Osteocyte (in vitro differentiated cells): ENCODE results near the gene ZNF789. TPM values are rescaled to one million over a fixed set of nuclear protein-coding genes. Genes with fewer than 3 reads are reported as not detected.
"Not testable (repeated sequence)": the region's sequence is repeated elsewhere in the genome, so short reads cannot be mapped to it uniquely, and the experiment has no call there.

Source experiments
- DNase-seq: peaks from one replicate; pipeline ENCODE4 v3.0.0; 2021; ENCODE audit warnings: mixed read lengths; ENCODE audit not compliant: unreplicated experiment; ENCODE audit errors: extremely low spot score
- H3K27ac Mint-ChIP-seq: one replicate; pipeline ENCODE4 v1.8.0; 2021; ENCODE audit warnings: mild to moderate bottlenecking, mixed read lengths; ENCODE audit not compliant: unreplicated experiment
- H3K27me3 Mint-ChIP-seq: one replicate; pipeline ENCODE4 v1.8.0; 2021; ENCODE audit warnings: mixed read lengths; ENCODE audit not compliant: unreplicated experiment
- H3K36me3 Mint-ChIP-seq: one replicate; pipeline ENCODE4 v1.8.0; 2021; ENCODE audit warnings: mixed read lengths; ENCODE audit not compliant: unreplicated experiment
- H3K4me1 Mint-ChIP-seq: one replicate; pipeline ENCODE4 v1.8.0; 2021; ENCODE audit warnings: mixed read lengths; ENCODE audit not compliant: unreplicated experiment
- H3K4me3 Mint-ChIP-seq: one replicate; pipeline ENCODE4 v1.8.0; 2021; ENCODE audit warnings: mild to moderate bottlenecking, moderate library complexity, mixed read lengths; ENCODE audit not compliant: unreplicated experiment
- H3K9me3 Mint-ChIP-seq: one replicate; pipeline ENCODE4 v1.8.0; 2021; ENCODE audit warnings: mixed read lengths; ENCODE audit not compliant: unreplicated experiment
- CTCF ChIP-seq: fragments of 200-600 bp; sonication (generic); IDR thresholded peaks from 2 replicates; pipeline ENCODE4 v1.5.0; 2021; ENCODE audit warnings: antibody characterized with exemption, mild to moderate bottlenecking, moderate library complexity
- total RNA-seq: library from RNA; stranded (reverse); gene quantifications from 2 replicates; pipeline ENCODE4 v1.2.1, GENCODE V29; 2021

The ZNF789 gene
- total RNA-seq, 1 donor from 2014 or later = 8.4 TPM

- Mint-ChIP-seq H3K27ac (peak overlapping the region; percentile 100), H3K4me3 (peak overlapping the region; percentile 100), H3K27me3 (no peaks in the 10 kb centered on the region), H3K36me3 (peaks cover 22% of the 10 kb centered on the region), H3K4me1 (peaks cover 33% of the 10 kb centered on the region), H3K9me3 (no peaks in the 10 kb centered on the region)
- TF ChIP-seq CTCF = no peak
- no peak for DNase-seq
Observed at GRCh38 chr7:99499371-99499720, 26.7 kb downstream of the ZNF789 start.

DNA sequence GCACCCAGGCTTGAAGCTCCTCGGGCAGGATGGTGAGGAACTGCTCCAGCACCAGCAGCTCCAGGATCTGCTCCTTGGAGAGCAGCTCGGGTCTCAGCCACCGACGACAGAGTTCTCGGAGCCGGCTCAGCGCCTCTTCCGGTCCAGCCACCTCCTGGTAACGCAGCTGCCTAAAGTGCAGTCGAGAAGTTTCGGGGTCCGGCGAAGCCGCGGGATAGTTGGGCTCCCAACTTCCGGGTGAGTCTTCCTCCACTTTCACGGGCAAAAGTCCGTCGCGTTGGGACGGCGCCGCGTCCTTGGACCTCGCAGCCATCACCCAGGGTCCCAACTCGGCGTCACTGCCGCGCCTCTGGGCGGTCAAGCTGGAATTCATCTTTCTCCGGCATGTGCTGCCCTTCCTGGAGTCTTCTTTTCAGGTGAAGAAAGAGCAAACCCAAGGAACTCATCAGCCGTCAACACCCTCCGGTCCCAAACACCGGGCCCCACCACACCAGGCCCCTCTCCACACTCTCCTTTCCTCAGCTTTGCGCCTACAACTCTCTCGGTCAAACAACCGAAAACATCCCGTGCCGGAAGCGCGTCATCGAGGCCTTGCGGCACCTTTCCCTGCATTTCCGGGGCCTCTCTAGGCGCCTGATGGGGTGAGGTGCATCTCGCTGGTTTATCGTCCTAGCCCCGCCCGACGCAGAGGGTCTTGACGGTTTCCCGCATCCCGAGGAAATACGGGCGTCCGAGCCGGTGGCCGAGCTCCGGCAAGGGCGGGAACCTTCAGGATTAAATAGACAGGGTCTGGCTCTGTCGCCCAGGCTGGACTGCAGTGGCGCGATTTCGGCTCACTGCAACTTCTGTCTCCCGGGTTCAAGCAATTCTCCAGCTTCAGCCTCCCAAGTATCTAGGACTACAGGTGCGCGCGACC, 27.3 kb downstream of the ZNF789 start, which contains the start of gene ZNF394:
TSS of gene ZNF394 (minus strand) at position 561 of the 916 bp plus-strand sequence. CDS start at position 373, 188 bp downstream.
- Mint-ChIP-seq H3K27me3 (no peaks in the 10 kb centered on the region), H3K36me3 (peaks cover 17% of the 10 kb centered on the region), H3K4me3 (peak within 1 kb of the TSS; percentile 100), H3K27ac (peak within 1 kb of the TSS; percentile 100), H3K9me3 (no peaks in the 10 kb centered on the region), H3K4me1 (peaks cover 33% of the 10 kb centered on the region)
- peak; percentile 93 for DNase-seq
- TF ChIP-seq CTCF = no peak

DNA sequence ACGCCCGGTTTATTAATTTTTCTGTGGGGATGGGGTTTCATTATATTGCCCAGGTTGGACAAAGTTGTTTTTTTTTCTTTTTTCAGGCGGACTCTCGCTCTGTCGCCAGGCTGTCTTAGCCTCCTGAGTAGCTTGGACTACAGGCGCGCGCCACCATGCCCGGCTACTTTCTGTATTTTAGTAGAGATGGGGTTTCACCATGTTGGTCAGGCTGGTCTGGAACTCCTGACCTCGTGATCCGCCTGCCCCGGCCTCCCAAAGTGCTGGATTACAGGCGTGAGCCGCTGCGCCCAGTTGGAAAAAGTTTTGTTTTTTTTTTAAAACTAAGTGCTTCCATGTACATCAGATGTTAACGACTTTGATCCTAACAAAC, 27.9 kb downstream of the ZNF789 start:
- Mint-ChIP-seq H3K27me3 (no peaks in the 10 kb centered on the region), H3K36me3 (peaks cover 17% of the 10 kb centered on the region), H3K4me1 (peaks cover 35% of the 10 kb centered on the region), H3K4me3 (peak overlapping the region; percentile 100), H3K9me3 (no peaks in the 10 kb centered on the region), H3K27ac (peak overlapping the region; percentile 100)
- TF ChIP-seq CTCF = no peak
- no peak for DNase-seq

- H3K9me3 Mint-ChIP-seq, DNase-seq, H3K27me3 Mint-ChIP-seq: not testable (repeated sequence)
- peaks cover 12% of the 10 kb centered on the region for H3K36me3 Mint-ChIP-seq
- peak overlapping the region; percentile 100 for H3K4me3 Mint-ChIP-seq
- H3K27ac Mint-ChIP-seq = peak overlapping the region; percentile 34
- peaks cover 42% of the 10 kb centered on the region for H3K4me1 Mint-ChIP-seq
Observed at GRCh38 chr7:99501236-99501635, 28.5 kb downstream of the ZNF789 start.

GRCh38 chr7:99504281-99504602, 31.6 kb downstream of the ZNF789 start:
- no peaks in the 10 kb centered on the region for H3K9me3 Mint-ChIP-seq
- no peaks in the 10 kb centered on the region for H3K27me3 Mint-ChIP-seq
- peaks cover 35% of the 10 kb centered on the region for H3K4me1 Mint-ChIP-seq
- no peak for TF ChIP-seq CTCF
- peak overlapping the region; percentile 99 for H3K27ac Mint-ChIP-seq
- DNase-seq = no peak
- H3K36me3 Mint-ChIP-seq = peaks cover 2% of the 10 kb centered on the region
- H3K4me3 Mint-ChIP-seq = peak overlapping the region; percentile 96
